ENCODE measurements around the gene LMO7.

- TF ChIP-seq, protein P1, sequence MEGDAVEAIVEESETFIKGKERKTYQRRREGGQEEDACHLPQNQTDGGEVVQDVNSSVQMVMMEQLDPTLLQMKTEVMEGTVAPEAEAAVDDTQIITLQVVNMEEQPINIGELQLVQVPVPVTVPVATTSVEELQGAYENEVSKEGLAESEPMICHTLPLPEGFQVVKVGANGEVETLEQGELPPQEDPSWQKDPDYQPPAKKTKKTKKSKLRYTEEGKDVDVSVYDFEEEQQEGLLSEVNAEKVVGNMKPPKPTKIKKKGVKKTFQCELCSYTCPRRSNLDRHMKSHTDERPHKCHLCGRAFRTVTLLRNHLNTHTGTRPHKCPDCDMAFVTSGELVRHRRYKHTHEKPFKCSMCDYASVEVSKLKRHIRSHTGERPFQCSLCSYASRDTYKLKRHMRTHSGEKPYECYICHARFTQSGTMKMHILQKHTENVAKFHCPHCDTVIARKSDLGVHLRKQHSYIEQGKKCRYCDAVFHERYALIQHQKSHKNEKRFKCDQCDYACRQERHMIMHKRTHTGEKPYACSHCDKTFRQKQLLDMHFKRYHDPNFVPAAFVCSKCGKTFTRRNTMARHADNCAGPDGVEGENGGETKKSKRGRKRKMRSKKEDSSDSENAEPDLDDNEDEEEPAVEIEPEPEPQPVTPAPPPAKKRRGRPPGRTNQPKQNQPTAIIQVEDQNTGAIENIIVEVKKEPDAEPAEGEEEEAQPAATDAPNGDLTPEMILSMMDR (IDR thresholded peaks at IDR 0.05), result no peak
- TF ChIP-seq EZH2 (IDR thresholded peaks at IDR 0.05) (no peak), EZH2phosphoT487 (IDR thresholded peaks at IDR 0.05) (no peak)
These were observed 67.6 kb downstream of the LMO7 start for GRCh38 chr13:75703769-75704168.
